Suppressor macrophage treated with lipopolysaccharide for 1 hour (primary cell): Measurements from ENCODE around the gene HAND1.

Source experiments
- DNase-seq, 3 donors: peaks; one replicate each; pipeline ENCODE4 v3.0.0-alpha.2; 2020 to 2022

HAND1 gene

GRCh38 chr5:154505567-154505966 is 27.5 kb upstream of the HAND1 start:
- DNase-seq = no peak

- no peak for DNase-seq
These were observed 25.6 kb upstream of the HAND1 start for GRCh38 chr5:154503698-154504039.

- DNase-seq = no peak
These were observed 24.2 kb upstream of the HAND1 start for GRCh38 chr5:154502180-154502579.

- no peak for DNase-seq
These were observed 23.5 kb upstream of the HAND1 start for GRCh38 chr5:154501566-154501965.

- no peak for DNase-seq
These were observed 21.0 kb upstream of the HAND1 start for GRCh38 chr5:154498994-154499393.

GRCh38 chr5:154498591-154498990 is 20.6 kb upstream of the HAND1 start:
- DNase-seq = no peak

- no peak for DNase-seq
These were observed 16.0 kb upstream of the HAND1 start for GRCh38 chr5:154494036-154494435.

- DNase-seq = no peak
These were observed 15.2 kb upstream of the HAND1 start for GRCh38 chr5:154493274-154493673.

GRCh38 chr5:154491941-154492340 is 13.9 kb upstream of the HAND1 start:
- no peak for DNase-seq

- DNase-seq = no peak
These were observed 9.5 kb upstream of the HAND1 start for GRCh38 chr5:154487541-154487940.

- no peak for DNase-seq
These were observed 8.4 kb upstream of the HAND1 start for GRCh38 chr5:154486427-154486866.

- no peak for DNase-seq
These were observed 7.9 kb upstream of the HAND1 start for GRCh38 chr5:154485850-154486426.

- DNase-seq = no peak
These were observed 7.1 kb upstream of the HAND1 start for GRCh38 chr5:154485096-154485491.

- DNase-seq = no peak
These were observed 6.5 kb upstream of the HAND1 start for GRCh38 chr5:154484393-154485095.

- no peak for DNase-seq
These were observed 5.8 kb upstream of the HAND1 start for GRCh38 chr5:154483654-154484392.

GRCh38 chr5:154482528-154483449 is 4.8 kb upstream of the HAND1 start:
- DNase-seq = peak in 1 of 3 donors; percentile 17

- no peak for DNase-seq
These were observed 3.8 kb upstream of the HAND1 start for GRCh38 chr5:154481584-154482381.

GRCh38 chr5:154480847-154481246 is 2.8 kb upstream of the HAND1 start:
- DNase-seq = no peak

GRCh38 chr5:154479944-154480750 is 2.1 kb upstream of the HAND1 start:
- DNase-seq = peak in 1 of 3 donors; percentile 17

- peak in 1 of 3 donors; percentile 36 for DNase-seq
These were observed 1.3 kb upstream of the HAND1 start for GRCh38 chr5:154479160-154479943.
